HG02973 (cell line): ENCODE measurements around the gene TSSK6.
A peak's percentile ranks its signal among the peaks of the same experiment; 100 is the strongest.
"Not testable (repeated sequence)": the region's sequence is repeated elsewhere in the genome, so short reads cannot be mapped to it uniquely, and the experiment has no call there.

Source experiments
- ATAC-seq: cut with Tn5 transposase; IDR thresholded peaks from one replicate; pipeline ENCODE4 v1.9.1; 2021; ENCODE audit warnings: moderate library complexity; ENCODE audit not compliant: unreplicated experiment

The TSSK6 gene

DNA sequence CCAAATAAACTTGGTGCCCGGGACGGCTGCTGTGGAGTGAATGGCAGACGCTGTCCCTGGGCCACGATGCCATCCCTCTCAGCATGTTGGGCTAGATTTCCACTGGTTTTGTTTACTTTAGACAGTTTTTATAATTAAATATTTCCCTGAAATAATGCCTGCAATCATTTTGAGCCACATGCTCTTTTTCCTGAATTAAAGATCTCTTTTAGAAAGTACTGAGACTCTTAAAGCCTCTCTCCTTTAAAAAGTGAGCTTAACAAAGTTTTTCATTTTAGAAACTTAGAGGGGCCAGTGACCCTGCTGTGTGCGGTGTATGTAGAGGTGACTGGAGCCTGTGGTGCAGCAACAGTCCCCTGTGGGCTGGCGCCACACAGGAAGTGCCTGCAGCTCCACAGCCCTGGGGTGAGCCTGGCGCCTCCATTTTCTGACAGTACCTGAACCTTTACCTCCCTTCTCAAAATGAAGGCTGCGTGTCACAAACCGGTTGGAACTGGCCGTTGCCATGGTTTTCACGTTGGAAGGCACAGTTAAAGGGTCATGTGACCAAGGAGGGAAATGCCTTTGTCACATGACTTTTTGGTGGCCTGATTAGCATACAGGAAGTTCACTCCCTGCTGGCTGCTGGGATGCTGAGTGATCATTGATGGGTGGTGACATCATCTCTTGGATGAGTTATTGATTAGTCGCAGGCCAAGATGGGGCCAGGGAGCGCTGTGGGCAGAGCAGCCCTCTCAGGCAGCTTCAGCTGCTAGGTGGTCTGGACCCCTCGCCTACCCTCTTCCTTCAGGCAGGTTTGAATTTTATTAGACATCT, 26.3 kb downstream of the TSSK6 start:
- peak; percentile 60 for ATAC-seq

DNA sequence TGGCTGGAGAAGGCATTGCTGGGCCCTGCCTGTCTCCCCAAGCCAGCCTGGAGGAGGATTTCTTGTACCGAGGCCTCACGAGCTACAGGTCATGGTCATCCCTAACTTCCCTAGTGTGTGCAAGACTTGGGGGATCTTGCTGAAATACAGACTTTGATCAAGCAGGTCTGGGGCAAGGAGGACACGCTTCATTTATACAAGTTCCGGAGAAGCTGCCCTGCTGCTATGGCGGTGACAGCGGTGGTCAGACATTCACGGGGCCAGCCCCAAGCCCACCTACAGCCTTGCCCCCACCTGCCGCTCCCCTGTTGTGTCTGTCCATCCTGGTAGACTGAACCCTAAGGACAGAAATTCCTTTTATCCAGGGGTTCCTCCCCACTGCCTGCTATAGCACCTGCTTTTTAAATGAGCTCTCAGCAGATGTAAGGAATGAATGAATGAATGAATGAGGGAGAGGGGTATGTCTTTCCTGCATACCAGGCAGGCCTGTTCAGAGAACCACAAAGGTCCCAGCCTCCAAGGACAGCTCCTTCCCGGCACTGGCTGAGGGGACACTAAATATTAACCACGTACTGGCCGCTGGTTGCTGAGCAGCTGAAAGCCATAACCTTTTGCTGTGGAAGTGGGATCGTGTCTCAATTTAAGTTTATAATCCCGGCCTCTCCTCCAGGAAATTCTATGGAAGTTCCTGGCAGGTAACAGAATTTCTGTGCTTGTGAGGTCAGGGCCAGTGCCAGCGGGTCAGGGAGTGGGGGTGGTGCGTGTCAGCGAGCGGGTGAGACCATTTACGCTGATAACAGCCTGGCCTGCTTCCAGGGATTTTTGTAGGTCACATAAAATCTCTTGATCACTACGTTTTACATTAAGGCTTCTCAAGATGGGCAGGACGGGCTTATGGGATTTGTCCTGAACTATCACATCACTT, 27.1 kb downstream of the TSSK6 start:
- no peak for ATAC-seq

- ATAC-seq, result no peak
Observed at GRCh38 chr19:19487077-19487949, 28.0 kb downstream of the TSSK6 start.

DNA sequence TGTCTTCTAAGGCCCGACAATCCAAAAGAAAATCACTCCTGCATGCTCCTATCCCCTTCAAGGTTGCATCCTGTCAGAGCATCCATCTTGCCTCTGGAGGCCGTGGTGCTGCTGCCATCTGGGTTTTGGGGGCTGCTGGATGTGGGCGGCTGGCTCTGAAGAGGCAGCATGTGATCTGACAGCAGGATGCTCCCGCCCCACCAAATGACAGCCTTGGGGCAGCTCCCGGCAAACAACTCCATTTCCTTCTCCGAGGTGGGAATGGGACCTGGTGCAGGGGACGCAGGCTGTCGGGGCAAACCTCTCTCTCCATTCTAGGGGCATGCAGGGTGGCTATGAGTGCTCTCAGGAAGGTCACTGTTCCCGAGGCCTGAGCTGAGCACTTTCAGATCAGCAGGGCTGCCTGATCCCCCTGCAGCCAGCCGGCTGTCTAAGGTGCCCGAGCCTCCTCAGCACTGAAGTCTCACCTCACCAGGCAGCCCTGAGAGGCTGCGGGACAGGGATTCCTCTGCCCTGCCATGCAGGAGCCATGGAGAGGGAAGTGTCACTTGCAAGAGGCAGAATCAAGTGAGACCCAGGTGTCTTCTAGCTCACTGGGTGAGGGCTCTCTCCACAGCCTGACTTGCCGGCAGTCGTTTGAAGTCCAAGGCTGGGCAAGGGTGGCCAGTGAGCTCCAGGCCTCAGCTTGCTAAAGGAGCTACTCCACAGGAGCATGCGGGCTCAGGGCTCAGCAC, 28.8 kb downstream of the TSSK6 start:
- ATAC-seq, result no peak

- ATAC-seq, result no peak
Observed at GRCh38 chr19:19485998-19486290, 29.4 kb downstream of the TSSK6 start.

GRCh38 chr19:19485161-19485997, 30.0 kb downstream of the TSSK6 start:
- ATAC-seq, result no peak

DNA sequence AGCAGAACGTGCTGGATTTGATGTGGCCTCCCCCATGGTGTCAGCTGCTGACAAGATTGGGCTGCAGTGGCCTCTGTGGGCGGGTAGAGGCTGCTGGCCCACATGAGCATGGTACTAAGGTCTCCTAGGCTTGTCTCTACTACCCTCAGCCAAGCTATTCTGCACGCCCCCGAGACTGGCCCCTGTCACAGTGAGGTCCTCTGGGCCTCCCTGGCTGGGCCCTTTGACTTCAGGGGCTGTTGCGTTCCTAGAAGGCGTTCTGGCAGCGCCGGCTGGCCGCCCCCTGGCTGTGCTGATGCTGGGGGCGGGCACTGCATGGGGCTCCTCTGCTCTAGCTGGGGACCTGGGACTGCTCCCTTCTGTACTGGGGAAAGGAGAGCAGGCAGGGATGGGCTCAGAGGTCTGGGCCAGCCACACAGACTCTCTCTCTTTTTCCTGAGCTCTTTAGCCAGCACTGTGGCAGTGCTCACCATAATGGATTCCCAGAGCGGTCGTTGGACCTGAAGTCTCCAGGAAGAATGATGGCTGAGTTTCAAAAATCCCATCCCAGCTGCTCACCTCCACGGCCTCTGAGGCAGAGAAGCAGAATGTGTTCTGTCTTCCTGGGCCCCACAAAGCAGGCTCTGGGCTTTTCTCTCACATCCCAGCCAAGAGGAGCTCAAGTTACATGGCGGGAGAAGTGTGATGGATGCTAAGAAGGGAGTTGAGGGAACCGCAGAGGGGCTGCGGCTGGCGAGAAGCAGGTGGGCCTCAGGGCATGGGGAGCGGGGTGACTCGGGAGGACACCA, 32.3 kb downstream of the TSSK6 start:
- ATAC-seq, result no peak

- ATAC-seq, result no peak
Observed at GRCh38 chr19:19480688-19481087, 34.7 kb downstream of the TSSK6 start.

DNA sequence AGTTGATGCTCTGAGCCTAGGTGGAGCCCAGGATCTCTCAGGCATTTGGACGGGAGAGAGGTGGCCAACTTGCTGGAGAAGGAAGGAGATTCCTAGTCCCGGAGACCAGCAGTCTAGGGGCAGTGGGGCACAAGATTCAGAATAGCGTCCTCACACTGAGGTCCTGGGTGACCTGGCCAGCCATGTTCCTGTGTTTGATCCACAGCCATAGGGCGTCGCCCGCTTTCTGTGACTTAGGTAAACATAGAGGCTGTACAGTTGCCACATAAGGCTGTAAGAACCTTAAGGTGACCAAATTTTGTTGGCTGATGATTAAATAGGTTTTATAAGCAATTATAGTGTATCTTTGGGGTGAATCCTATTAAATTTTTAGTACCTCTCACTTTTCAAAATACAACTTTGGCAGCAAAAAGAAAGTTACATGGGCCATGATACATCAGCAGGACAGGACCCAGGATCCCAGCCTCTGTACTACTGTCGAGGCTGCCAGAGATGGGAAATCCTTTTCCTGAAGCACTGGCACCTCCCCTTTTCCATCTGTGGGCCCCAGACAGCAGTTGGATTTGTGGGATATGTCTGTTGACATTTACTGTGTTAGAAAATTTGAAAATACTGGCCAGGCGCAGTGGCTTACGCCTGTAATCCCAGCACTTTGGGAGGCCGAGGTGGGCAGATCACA, 37.5 kb downstream of the TSSK6 start:
- no peak for ATAC-seq

GRCh38 chr19:19475849-19476828, 39.2 kb downstream of the TSSK6 start:
- no peak for ATAC-seq

- ATAC-seq, result no peak
Observed at GRCh38 chr19:19475015-19475765, 40.2 kb downstream of the TSSK6 start.

DNA sequence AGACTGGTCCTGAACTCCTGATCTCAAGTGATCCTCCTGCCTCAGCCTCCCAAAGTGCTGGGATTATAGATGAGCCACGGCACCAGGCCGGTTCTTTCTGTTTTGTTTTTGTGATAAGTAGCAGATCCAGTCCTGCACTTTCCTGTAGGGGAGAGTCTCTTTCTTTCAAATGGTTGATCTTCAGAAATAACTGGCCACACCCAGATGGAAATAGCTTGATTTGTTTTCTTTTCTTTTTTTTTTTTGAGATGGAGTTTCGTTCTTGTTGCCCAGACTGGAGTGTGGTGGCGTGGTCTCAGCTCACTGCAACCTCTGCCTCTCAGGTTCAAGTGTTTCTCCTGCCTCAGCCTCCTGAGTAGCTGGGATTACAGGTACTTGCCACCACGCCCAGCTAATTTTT, 43.2 kb downstream of the TSSK6 start:
- ATAC-seq, result not testable (repeated sequence)

DNA sequence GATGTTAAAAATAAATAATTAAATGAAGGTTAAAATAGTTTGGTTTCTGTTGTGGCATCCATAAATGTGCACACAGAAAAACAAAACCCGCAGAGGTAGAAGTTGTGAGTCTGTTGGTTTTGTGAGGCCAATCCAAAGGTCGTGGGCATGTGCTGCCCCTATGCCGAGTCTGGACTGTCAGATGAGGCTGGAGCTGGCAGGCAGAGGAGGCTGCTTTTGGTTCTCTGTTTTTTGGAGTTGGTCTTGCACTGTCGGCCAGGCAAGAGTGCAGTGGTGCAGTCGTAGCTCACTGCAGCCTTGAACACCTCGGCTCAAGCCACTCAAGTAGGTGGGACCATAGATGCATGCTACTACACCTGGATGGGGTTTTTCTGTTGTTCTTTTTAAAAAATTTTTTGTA, 43.7 kb downstream of the TSSK6 start:
- ATAC-seq, result no peak

GRCh38 chr19:19470579-19470978, 44.8 kb downstream of the TSSK6 start:
- ATAC-seq, result no peak

DNA sequence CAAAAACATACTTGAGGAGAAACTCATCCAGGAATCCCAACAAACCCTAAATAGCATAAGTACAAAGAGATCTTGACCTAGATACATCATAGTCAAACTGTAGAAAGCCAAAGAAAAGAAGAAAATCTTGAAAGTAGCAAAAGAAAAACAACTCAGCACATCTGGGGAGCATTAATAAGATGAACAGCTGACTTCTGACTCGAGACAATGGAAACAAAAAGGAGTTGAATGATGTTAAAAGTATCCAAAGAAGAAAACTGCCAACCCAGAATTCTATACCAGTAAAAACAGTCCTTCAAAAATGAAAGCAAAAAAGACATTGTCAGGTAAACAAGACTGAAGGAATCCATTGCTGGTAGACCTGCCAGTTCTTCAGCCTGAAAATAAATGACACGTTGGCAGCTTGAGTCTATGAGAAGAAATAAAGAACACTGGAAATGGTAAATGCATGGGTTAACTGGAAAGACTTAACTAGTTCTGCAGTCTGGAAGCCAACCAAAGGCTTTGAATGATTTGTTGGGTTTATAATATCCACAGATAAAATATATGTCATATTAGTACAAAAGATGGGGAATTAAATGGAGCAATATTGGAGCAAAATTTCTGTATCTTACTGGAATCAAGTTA, 46.8 kb downstream of the TSSK6 start:
- ATAC-seq, result no peak

DNA sequence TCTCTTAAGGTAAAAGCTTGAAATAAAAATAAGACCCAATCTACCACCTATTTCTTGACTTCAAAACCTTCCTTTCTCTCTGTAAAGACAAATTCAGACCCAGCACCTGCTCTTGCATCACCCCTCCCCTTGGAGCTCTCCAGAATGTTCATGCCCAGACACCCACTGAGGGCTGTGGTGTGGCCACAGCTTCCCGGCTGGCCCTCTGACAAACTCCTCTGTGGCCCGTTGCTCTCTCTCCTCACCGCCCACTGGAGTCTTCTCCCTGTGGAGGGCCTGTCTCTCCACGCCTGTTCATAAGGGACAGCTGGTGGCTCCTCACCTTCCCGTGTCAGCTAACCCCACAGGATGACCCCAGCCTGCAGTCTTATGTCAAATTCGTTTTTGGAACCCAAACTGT, 49.1 kb downstream of the TSSK6 start:
- no peak for ATAC-seq
